H1 (cell line): Measurements from ENCODE around the gene PPP4R4. TPM values are rescaled to one million over a fixed set of nuclear protein-coding genes. Genes with fewer than 3 reads are reported as not detected.
"Not testable (repeated sequence)": the region's sequence is repeated elsewhere in the genome, so short reads cannot be mapped to it uniquely, and the experiment has no call there.

Experiments
- CTCF ChIA-PET: fragments of 300-600 bp; sonication (Branson Sonifier 250); formaldehyde crosslinking; loops from one replicate; lab custom pipeline; 2021; ENCODE audit not compliant: partially characterized antibody; lab: Charles Lee
- POLR2A ChIA-PET: fragments of 300-600 bp; sonication (Branson Sonifier 250); formaldehyde crosslinking; loops from one replicate; lab custom pipeline; 2021; ENCODE audit warnings: inconsistent platforms; ENCODE audit not compliant: partially characterized antibody; lab: Charles Lee
- DNase-seq, 2 experiments: peaks; one replicate each; pipeline versions ENCODE4 v3.0.0 to v3.0.0-alpha.2; 2010 to 2022; ENCODE audit warnings: low spot score in 2 of 2, low read depth in 1 of 2, mixed read lengths in 1 of 2
- FAIRE-seq: peaks from 2 replicates; lab custom pipeline; 2011; peaks lifted over from hg19 to GRCh38; lab: Jason Lieb, UNC
- H2AFZ ChIP-seq: 2 replicates; pipeline ENCODE4 v1.8.1; 2012; ENCODE audit warnings: low read length, inconsistent platforms
- H2AK5ac ChIP-seq: 2 replicates; pipeline ENCODE4 v1.6.1; 2013; ENCODE audit warnings: low read depth, low read length
- H2BK120ac ChIP-seq: replicated peaks from 2 replicates; pipeline ENCODE3; 2013; ENCODE audit warnings: low read depth, low read length, inconsistent platforms
- H2BK12ac ChIP-seq: 2 replicates; pipeline ENCODE4 v1.6.1; 2013; ENCODE audit warnings: low read depth, low read length
- H2BK15ac ChIP-seq: 2 replicates; pipeline ENCODE4 v1.6.1; 2013; ENCODE audit warnings: low read length
- H2BK20ac ChIP-seq: 2 replicates; pipeline ENCODE4 v1.6.1; 2013; ENCODE audit warnings: low read length
- H2BK5ac ChIP-seq: 2 replicates; pipeline ENCODE4 v1.6.1; 2013; ENCODE audit warnings: low read depth, low read length
- H3K14ac ChIP-seq: 2 replicates; pipeline ENCODE4 v1.6.1; 2013; ENCODE audit warnings: inconsistent platforms; ENCODE audit not compliant: insufficient read length
- H3K18ac ChIP-seq: 2 replicates; pipeline ENCODE4 v1.6.1; 2013; ENCODE audit warnings: low read length; ENCODE audit errors: extremely low read depth
- H3K23ac ChIP-seq: 2 replicates; pipeline ENCODE4 v1.6.1; 2013; ENCODE audit warnings: inconsistent platforms; ENCODE audit not compliant: insufficient read length
- H3K23me2 ChIP-seq: 2 replicates; pipeline ENCODE4 v1.6.1; 2013; ENCODE audit warnings: low read depth, low read length
- H3K27ac ChIP-seq: 2 replicates; pipeline ENCODE4 v1.6.1; 2011; ENCODE audit warnings: low read depth, low read length, inconsistent platforms
- H3K27me3 ChIP-seq, 4 experiments: replicated peaks in 1 of 4; 1 replicate in 1 of 4; 2 replicates in 3 of 4; pipeline versions ENCODE4 v1.6.1 to v1.8.1; 2011 to 2013; ENCODE audit warnings: low read length in 3 of 4, mild to moderate bottlenecking in 3 of 4, inconsistent platforms in 2 of 4, mixed read lengths in 2 of 4, moderate library complexity in 1 of 4; ENCODE audit not compliant: control insufficient read depth in 3 of 4, insufficient read depth in 3 of 4; ENCODE audit errors: extremely low read depth in 1 of 4
- H3K36me3 ChIP-seq, 4 experiments: 2 replicates each; pipeline versions ENCODE4 v1.6.1 to v1.8.1; 2011 to 2013; ENCODE audit warnings: mild to moderate bottlenecking in 4 of 4, low read length in 3 of 4, moderate library complexity in 2 of 4, control low read depth in 1 of 4, inconsistent platforms in 1 of 4; ENCODE audit not compliant: insufficient read depth in 4 of 4, control insufficient read depth in 2 of 4
- H3K4ac ChIP-seq: replicated peaks from 2 replicates; pipeline ENCODE3; 2013; ENCODE audit warnings: low read length, low read depth, mixed read lengths, inconsistent platforms; ENCODE audit not compliant: insufficient read length
- H3K4me1 ChIP-seq, 4 experiments: replicated peaks in 1 of 4; 1 replicate in 1 of 4; 2 replicates in 3 of 4; pipeline versions ENCODE4 v1.6.1 to v1.8.1; 2011 to 2013; ENCODE audit warnings: low read length in 3 of 4, inconsistent platforms in 2 of 4, mixed read lengths in 1 of 4; ENCODE audit not compliant: insufficient read depth in 4 of 4, control insufficient read depth in 3 of 4
- H3K4me2 ChIP-seq, 2 experiments: 2 replicates each; pipeline versions ENCODE4 v1.6.1 to v1.8.1; 2011 to 2013; ENCODE audit warnings: low read depth in 2 of 2, low read length in 2 of 2, control low read depth in 1 of 2, inconsistent platforms in 1 of 2, mild to moderate bottlenecking in 1 of 2; ENCODE audit not compliant: insufficient read depth in 1 of 2
- H3K4me3 ChIP-seq, 4 experiments: fragments of 200-600, 300-600 bp in 1 of 4; sonication (generic), shearing (Covaris generic), sonication (Bioruptor Twin) in 1 of 4; 2 replicates each; pipeline versions ENCODE4 v1.5.1 to v1.8.1; 2011 to 2016; ENCODE audit warnings: low read length in 4 of 4, low read depth in 3 of 4, control low read depth in 2 of 4, inconsistent platforms in 2 of 4, mild to moderate bottlenecking in 2 of 4, mixed read lengths in 1 of 4, moderate library complexity in 1 of 4; ENCODE audit not compliant: insufficient read depth in 2 of 4; ENCODE audit errors: extremely low read depth in 1 of 4
- H3K56ac ChIP-seq: replicated peaks from 2 replicates; pipeline ENCODE3; 2013; ENCODE audit warnings: low read depth, mild to moderate bottlenecking, mixed read lengths, low read length, inconsistent platforms; ENCODE audit not compliant: insufficient read length
- H3K79me1 ChIP-seq: 2 replicates; pipeline ENCODE4 v1.6.1; 2013; ENCODE audit warnings: low read depth, low read length, control low read depth
- H3K79me2 ChIP-seq, 2 experiments: 2 replicates each; pipeline versions ENCODE4 v1.6.1 to v1.8.1; 2012 to 2013; ENCODE audit warnings: low read length in 2 of 2, mild to moderate bottlenecking in 2 of 2, inconsistent platforms in 1 of 2; ENCODE audit not compliant: insufficient read depth in 2 of 2, control insufficient read depth in 1 of 2
- H3K9ac ChIP-seq, 4 experiments: replicated peaks in 1 of 4; 1 replicate in 1 of 4; 2 replicates in 3 of 4; pipeline versions ENCODE4 v1.6.1 to v1.8.1; 2011 to 2013; ENCODE audit warnings: low read depth in 3 of 4, low read length in 3 of 4, control low read depth in 2 of 4, mild to moderate bottlenecking in 2 of 4, moderate library complexity in 2 of 4, inconsistent platforms in 1 of 4; ENCODE audit errors: extremely low read depth in 1 of 4
- H3K9me3 ChIP-seq, 2 experiments: 2 replicates each; pipeline versions ENCODE4 v1.6.1 to v1.8.1; 2012 to 2013; ENCODE audit warnings: mild to moderate bottlenecking in 2 of 2, moderate library complexity in 2 of 2, control low read depth in 1 of 2, inconsistent platforms in 1 of 2, low read depth in 1 of 2, low read length in 1 of 2, mixed read lengths in 1 of 2; ENCODE audit not compliant: insufficient read depth in 2 of 2
- H4K20me1 ChIP-seq, 2 experiments: replicated peaks in 1 of 2; 2 replicates each; pipeline versions ENCODE3 to v1.8.1; 2011 to 2013; ENCODE audit warnings: inconsistent platforms in 2 of 2, low read length in 2 of 2, mild to moderate bottlenecking in 1 of 2; ENCODE audit not compliant: insufficient read depth in 2 of 2, control insufficient read depth in 1 of 2
- H4K5ac ChIP-seq: 2 replicates; pipeline ENCODE4 v1.6.1; 2013; ENCODE audit warnings: low read length, low read depth, mixed read lengths, inconsistent platforms; ENCODE audit not compliant: insufficient read length
- H4K8ac ChIP-seq: 2 replicates; pipeline ENCODE4 v1.8.0; 2013; ENCODE audit warnings: mild to moderate bottlenecking, moderate library complexity, low read length, inconsistent platforms; ENCODE audit not compliant: insufficient read depth; ENCODE audit errors: extremely low read depth
- H4K91ac ChIP-seq: replicated peaks from 2 replicates; pipeline ENCODE3; 2013; ENCODE audit warnings: low read length, mixed read lengths, inconsistent platforms; ENCODE audit not compliant: insufficient read length
- USF2 ChIP-seq: IDR thresholded peaks from 2 replicates; pipeline ENCODE4 v1.6.1; 2011; ENCODE audit warnings: low read length, improper control_type of control experiment
- WGBS, 2 experiments: shearing (Covaris generic) in 1 of 2; methylation state at CpG; one replicate each; pipeline versions ENCODE4 v1.1.6 to v1.1.7; 2013 to 2015; ENCODE audit warnings: low lambda C conversion rate in 2 of 2, mixed read lengths in 2 of 2, inconsistent platforms in 1 of 2, low coverage in 1 of 2, missing lambda C conversion rate in 1 of 2; ENCODE audit not compliant: insufficient replicate concordance in 2 of 2, insufficient coverage in 1 of 2, insufficient read length in 1 of 2; ENCODE audit errors: extremely low coverage in 1 of 2, missing lambda C conversion rate in 1 of 2; 5-methylcytosine and 5-hydroxymethylcytosine counted together
- polyA plus RNA-seq, 7 experiments: library from polyadenylated mRNA; depleted of rRNA in 3 of 7; stranded (reverse) in 5 of 7; unstranded in 2 of 7; fragments of >200 nt in 5 of 7; fragments of 200-250 nt in 2 of 7; gene quantifications; 1 replicate in 5 of 7; 2 replicates in 1 of 7; 4 replicates in 1 of 7; pipeline versions ENCODE4 v1.2.1 to v1.2.3, GENCODE V29; 2011 to 2013; ENCODE audit warnings: missing spikeins in 2 of 7, mixed read lengths in 2 of 7
- total RNA-seq: library from RNA; stranded (reverse); fragmentation: NEBNext Ultra II Directional; extraction: Animal tissue kit (Norgen Biotek cat#: 25700); gene quantifications from 2 replicates; pipeline ENCODE4 v1.2.1, GENCODE V29; 2021

The PPP4R4 gene
- total and polyA plus RNA-seq, 2 of the 8 experiments (the other 6 are each of a cell fraction or from before 2014, with no cell fraction given): 3.3 to 9.6 TPM

- not testable (repeated sequence) for H2BK12ac ChIP-seq, H3K4ac ChIP-seq, H3K27me3 ChIP-seq, DNase-seq, H4K8ac ChIP-seq, H3K27ac ChIP-seq, H3K23ac ChIP-seq, H2BK120ac ChIP-seq, H3K23me2 ChIP-seq, H2BK20ac ChIP-seq, H3K56ac ChIP-seq, H3K79me1 ChIP-seq
- CTCF ChIA-PET: interaction anchor here (0.7 to 1.7 kb wide), 2 partner anchors 11 to 27 kb away, joined by 3 to 5 read pairs; no protein-coding TSS in a partner anchor
- TF ChIP-seq USF2: peak; percentile 15; the same call in 1 of the 2 replicates
- TF ChIP-seq, all 59 proteins: peak for 1; not testable (repeated sequence) for 58
- H3K14ac ChIP-seq, H4K5ac ChIP-seq, H2AK5ac ChIP-seq, H3K18ac ChIP-seq, FAIRE-seq, H3K4me3 ChIP-seq, H3K79me2 ChIP-seq, H2BK5ac ChIP-seq, H4K91ac ChIP-seq, H3K4me2 ChIP-seq, H2AFZ ChIP-seq, H3K36me3 ChIP-seq, H4K20me1 ChIP-seq, H3K9me3 ChIP-seq, H3K4me1 ChIP-seq, H3K9ac ChIP-seq: not testable (repeated sequence)
- WGBS, 2 experiments: 91% methylated on average over 11 of the region's 11 CpGs; no CpG with 5 or more reads in 1 of the 2 experiments
- H2BK15ac ChIP-seq: 0 out of 2 replicates have a peak overlapping the region, but pooled peaks have one; percentile 8
- POLR2A ChIA-PET: interaction anchor here (1.7 kb wide), 1 partner anchor 10 kb away, joined by 3 read pairs; no protein-coding TSS in a partner anchor
Observed at GRCh38 chr14:94276898-94277561, 102.9 kb downstream of the PPP4R4 start.
